Progenitor cell of endocrine pancreas (in vitro differentiated cells): ENCODE data around the gene TBK1. TPM values are rescaled to one million over a fixed set of nuclear protein-coding genes. Genes with fewer than 3 reads are reported as not detected.
A peak's percentile ranks its signal among the peaks of the same experiment; 100 is the strongest.

Experiments
- DNase-seq: peaks from one replicate; pipeline ENCODE4 v3.0.0; 2021; ENCODE audit warnings: low spot score; ENCODE audit not compliant: unreplicated experiment
- H3K27ac Mint-ChIP-seq: 2 replicates; pipeline ENCODE4 v1.8.0; 2021; ENCODE audit warnings: mild to moderate bottlenecking, moderate library complexity, mixed read lengths
- H3K27me3 Mint-ChIP-seq: 2 replicates; pipeline ENCODE4 v1.8.0; 2021; ENCODE audit warnings: mixed read lengths
- H3K36me3 Mint-ChIP-seq: 2 replicates; pipeline ENCODE4 v1.8.0; 2022; ENCODE audit warnings: mixed read lengths; ENCODE audit not compliant: insufficient read depth
- H3K4me1 Mint-ChIP-seq: 2 replicates; pipeline ENCODE4 v1.8.0; 2021; ENCODE audit warnings: low read depth, mixed read lengths
- H3K4me3 Mint-ChIP-seq: 2 replicates; pipeline ENCODE4 v1.8.0; 2021; ENCODE audit warnings: low read depth, mild to moderate bottlenecking, moderate library complexity, mixed read lengths
- H3K9me3 Mint-ChIP-seq: 2 replicates; pipeline ENCODE4 v1.8.0; 2021; ENCODE audit warnings: low read depth, mixed read lengths
- CTCF ChIP-seq: fragments of 200-600 bp; sonication (generic); IDR thresholded peaks from one replicate; pipeline ENCODE4 v1.5.0; 2021; ENCODE audit warnings: antibody characterized with exemption, mild to moderate bottlenecking; ENCODE audit not compliant: unreplicated experiment
- total RNA-seq: library from RNA; stranded (reverse); gene quantifications from 2 replicates; pipeline ENCODE4 v1.2.1, GENCODE V29; 2021

The TBK1 gene
- total RNA-seq, 1 donor from 2014 or later, result 20.4 TPM

GRCh38 chr12:64450711-64451486 is 1.0 kb upstream of the TBK1 start:
- H3K9me3 Mint-ChIP-seq, result no peaks in the 10 kb centered on the region
- no peaks in the 10 kb centered on the region for H3K27me3 Mint-ChIP-seq
- DNase-seq, result no peak
- TF ChIP-seq CTCF, result no peak
- peaks cover 12% of the 10 kb centered on the region for H3K36me3 Mint-ChIP-seq
- peaks cover 20% of the 10 kb centered on the region for H3K4me1 Mint-ChIP-seq
- peak overlapping the region; percentile 97 for H3K27ac Mint-ChIP-seq
- peak overlapping the region; percentile 95 for H3K4me3 Mint-ChIP-seq

GRCh38 chr12:64452559-64453329 is 824 bp downstream of the TBK1 start:
- TF ChIP-seq CTCF, result no peak
- peak overlapping the region; percentile 97 for H3K27ac Mint-ChIP-seq
- H3K9me3 Mint-ChIP-seq, result no peaks in the 10 kb centered on the region
- DNase-seq, result no peak
- H3K36me3 Mint-ChIP-seq, result peaks cover 6% of the 10 kb centered on the region
- peaks cover 24% of the 10 kb centered on the region for H3K4me1 Mint-ChIP-seq
- peak overlapping the region; percentile 90 for H3K4me3 Mint-ChIP-seq
- no peaks in the 10 kb centered on the region for H3K27me3 Mint-ChIP-seq

GRCh38 chr12:64455506-64455905 is 3.6 kb downstream of the TBK1 start:
- Mint-ChIP-seq H3K27me3 (no peaks in the 10 kb centered on the region), H3K36me3 (peaks cover 4% of the 10 kb centered on the region), H3K4me3 (no peak overlapping the region), H3K9me3 (no peaks in the 10 kb centered on the region), H3K27ac (no peak overlapping the region), H3K4me1 (peaks cover 23% of the 10 kb centered on the region)
- no peak for DNase-seq
- TF ChIP-seq CTCF, result no peak

- Mint-ChIP-seq H3K4me3 (no peak overlapping the region), H3K36me3 (peaks cover 4% of the 10 kb centered on the region), H3K9me3 (no peaks in the 10 kb centered on the region), H3K4me1 (peaks cover 18% of the 10 kb centered on the region), H3K27me3 (no peaks in the 10 kb centered on the region), H3K27ac (no peak overlapping the region)
- no peak for TF ChIP-seq CTCF
- no peak for DNase-seq
Measured at GRCh38 chr12:64456119-64456518, 4.2 kb downstream of the TBK1 start.

- no peaks in the 10 kb centered on the region for H3K27me3 Mint-ChIP-seq
- no peaks in the 10 kb centered on the region for H3K9me3 Mint-ChIP-seq
- no peak for TF ChIP-seq CTCF
- H3K4me3 Mint-ChIP-seq, result no peak overlapping the region
- peaks cover 15% of the 10 kb centered on the region for H3K4me1 Mint-ChIP-seq
- H3K27ac Mint-ChIP-seq, result peak overlapping the region; percentile 18
- H3K36me3 Mint-ChIP-seq, result peaks cover 4% of the 10 kb centered on the region
- no peak for DNase-seq
Measured at GRCh38 chr12:64457032-64457431, 5.1 kb downstream of the TBK1 start.
